Testis (tissue), 3 donors: ENCODE results near the gene EMILIN3. TPM values are rescaled to one million over a fixed set of nuclear protein-coding genes. Genes with fewer than 3 reads are reported as not detected.

Experiments
- DNase-seq: peaks from one replicate; pipeline ENCODE4 v3.0.0-alpha.2; 2019
- H3K27ac ChIP-seq, 2 donors: fragments of 200-600 bp; sonication (generic); one replicate each; pipeline ENCODE4 v1.5.1; 2019
- H3K27me3 ChIP-seq: fragments of 200-600 bp; sonication (generic); one replicate; pipeline ENCODE4 v1.5.1; 2019
- H3K36me3 ChIP-seq: fragments of 200-600 bp; sonication (generic); one replicate; pipeline ENCODE4 v1.5.1; 2017; ENCODE audit warnings: low read depth; ENCODE audit errors: missing control alignments
- H3K4me1 ChIP-seq: fragments of 200-600 bp; sonication (generic); one replicate; pipeline ENCODE4 v1.5.1; 2019
- H3K4me3 ChIP-seq, 2 donors: fragments of 200-600 bp; sonication (generic); one replicate each; pipeline ENCODE4 v1.5.1; 2017 to 2019
- H3K9me3 ChIP-seq: fragments of 200-600 bp; sonication (generic); one replicate; pipeline ENCODE4 v1.5.1; 2017
- CTCF ChIP-seq, 3 experiments: fragments of 450-650 bp in 2 of 3; fragments of 200-600 bp in 1 of 3; sonication (generic) in 1 of 3; IDR thresholded peaks; one replicate each; pipeline ENCODE4 v1.5.1; 2016 to 2019; ENCODE audit warnings: antibody characterized with exemption in 3 of 3, mild to moderate bottlenecking in 2 of 3, moderate library complexity in 1 of 3
- POLR2A ChIP-seq: fragments of 450-650 bp; IDR thresholded peaks from one replicate; pipeline ENCODE4 v1.6.1; 2017; ENCODE audit warnings: antibody characterized with exemption, mild to moderate bottlenecking, moderate library complexity
- WGBS, 2 donors: methylation state at CpG; one replicate each; pipeline ENCODE4 v1.1.5; 2018; 5-methylcytosine and 5-hydroxymethylcytosine counted together
- intact Hi-C: fragments of 100-400 bp; cut with DNase I; formaldehyde crosslinking; loops from one replicate; pipeline ENCODE4 v1.15.1; 2023; ENCODE audit warnings: low total_unique reads
- polyA plus RNA-seq: library from polyadenylated mRNA; stranded (reverse); fragments of 350-450 nt; fragmentation: Illumina TruSeq; extraction: RNeasy Lipid Tissue Mini Kit (QIAGEN cat#74804); gene quantifications from one replicate; pipeline ENCODE4 v1.2.3, GENCODE V29; 2014; ENCODE audit warnings: low read depth, low replicate concordance; ENCODE audit not compliant: insufficient read depth
- total RNA-seq, 2 donors: library from RNA; depleted of rRNA; stranded (reverse); fragments of >200 nt; gene quantifications; one replicate each; pipeline ENCODE4 v1.2.3, GENCODE V29; 2016

The EMILIN3 gene
- total and polyA plus RNA-seq, 3 donors from 2014 or later: 3.7 to 14.8 (median 4.2) TPM

- Histone ChIP-seq H3K36me3 (no peaks in the 10 kb centered on the region), H3K27me3 (no peaks in the 10 kb centered on the region), H3K4me3 (no peak overlapping the region), H3K9me3 (no peaks in the 10 kb centered on the region), H3K27ac (no peak overlapping the region), H3K4me1 (peaks cover 11% of the 10 kb centered on the region)
- 91 to 97% methylated on average over 5 to 13 of the region's 13 CpGs for WGBS, 2 donors
- TF ChIP-seq CTCF (IDR thresholded peaks at IDR 0.05) (no peak), POLR2A (no peak)
- DNase-seq: no peak
- intact Hi-C loops: no loop called here
Measured at GRCh38 chr20:41364236-41364855, 2.3 kb downstream of the EMILIN3 start.

- H3K27me3 ChIP-seq: no peaks in the 10 kb centered on the region
- WGBS, 2 donors: 89 to 94% methylated on average over 5 to 7 of the region's 7 CpGs
- peaks cover 11% of the 10 kb centered on the region for H3K4me1 ChIP-seq
- no peaks in the 10 kb centered on the region for H3K36me3 ChIP-seq
- intact Hi-C loops: no loop called here
- H3K4me3 ChIP-seq: no peak overlapping the region
- TF ChIP-seq CTCF (IDR thresholded peaks at IDR 0.05) (no peak), POLR2A (no peak)
- H3K27ac ChIP-seq: no peak overlapping the region
- no peak for DNase-seq
- no peaks in the 10 kb centered on the region for H3K9me3 ChIP-seq
Measured at GRCh38 chr20:41363601-41364000, 3.0 kb downstream of the EMILIN3 start.

GRCh38 chr20:41362748-41363140 lies 3.9 kb downstream of the EMILIN3 start:
- Histone ChIP-seq H3K27ac (no peak overlapping the region), H3K4me3 (no peak overlapping the region), H3K27me3 (no peaks in the 10 kb centered on the region), H3K9me3 (no peaks in the 10 kb centered on the region), H3K4me1 (peaks cover 11% of the 10 kb centered on the region), H3K36me3 (no peaks in the 10 kb centered on the region)
- intact Hi-C loops: no loop called here
- 80 to 100% methylated on average over 4 to 5 of the region's 5 CpGs for WGBS, 2 donors
- DNase-seq: no peak
- TF ChIP-seq CTCF (IDR thresholded peaks at IDR 0.05): no peak
- TF ChIP-seq POLR2A: no peak

- no peak for DNase-seq
- Histone ChIP-seq H3K36me3 (no peaks in the 10 kb centered on the region), H3K27ac (no peak overlapping the region), H3K9me3 (no peaks in the 10 kb centered on the region), H3K4me3 (no peak overlapping the region), H3K4me1 (peaks cover 11% of the 10 kb centered on the region), H3K27me3 (no peaks in the 10 kb centered on the region)
- TF ChIP-seq CTCF (IDR thresholded peaks at IDR 0.05) (no peak), POLR2A (no peak)
- 75% methylated on average over 21 to 45 of the region's 45 CpGs for WGBS, 2 donors
- intact Hi-C loops: no loop called here
Measured at GRCh38 chr20:41361757-41362747, 4.6 kb downstream of the EMILIN3 start.
